A549 (cell line): Measurements from ENCODE around the gene IRF1. TPM values are rescaled to one million over a fixed set of nuclear protein-coding genes. Genes with fewer than 3 reads are reported as not detected.

ENCODE experiments used
- ATAC-seq, 2 experiments: fragments of 200-7000 bp in 1 of 2; fragments of >200 bp in 1 of 2; cut with Nextera tagmentation in 1 of 2; cut with Tn5 transposase in 1 of 2; 3 replicates each; pipeline versions ENCODE4 v1.8.0 to v1.9.1; 2018 to 2020; ENCODE audit warnings: mild to moderate bottlenecking in 1 of 2, moderate library complexity in 1 of 2
- CTCF ChIA-PET: fragments of 300-600 bp; sonication (Branson Sonifier 250); formaldehyde crosslinking; extraction: SDS; loops from one replicate; lab custom pipeline; 2021; ENCODE audit warnings: antibody characterized with exemption, inconsistent platforms; lab: Yijun Ruan, JAX
- POLR2A ChIA-PET: fragments of 350-600 bp; formaldehyde crosslinking; extraction: SDS; loops from one replicate; lab custom pipeline; 2021; ENCODE audit warnings: antibody characterized with exemption, inconsistent platforms; lab: Yijun Ruan, JAX
- DNase-seq, 2 experiments: peaks; one replicate each; pipeline versions ENCODE4 v3.0.0 to v3.0.0-alpha.2; 2011 to 2016; ENCODE audit warnings: low read depth in 1 of 2, low spot score in 1 of 2
- FAIRE-seq: peaks from 2 replicates; lab custom pipeline; 2011; peaks lifted over from hg19 to GRCh38; lab: Jason Lieb, UNC
- H3K27ac ChIP-seq, 2 experiments: fragments of >200 bp; sonication (Bioruptor Twin); formaldehyde crosslinking; 3 replicates each; pipeline ENCODE4 v1.5.1; 2016 to 2017
- H3K4me1 ChIP-seq: fragments of >200 bp; sonication (Bioruptor Twin); formaldehyde crosslinking; 3 replicates; pipeline ENCODE4 v1.6.1; 2016
- H3K4me2 ChIP-seq: fragments of >200 bp; sonication (Bioruptor Twin); formaldehyde crosslinking; 3 replicates; pipeline ENCODE4 v1.6.1; 2016
- H3K4me3 ChIP-seq: fragments of >200 bp; sonication (Bioruptor Twin); formaldehyde crosslinking; 3 replicates; pipeline ENCODE4 v1.5.1; 2016
- H3K9me3 ChIP-seq: fragments of >200 bp; sonication (Bioruptor Twin); formaldehyde crosslinking; 3 replicates; pipeline ENCODE4 v1.6.1; 2016
- ATOH8 ChIP-seq: fragments of 250-450 bp; sonication (Bioruptor Pico); IDR thresholded peaks from 2 replicates; pipeline ENCODE4 v1.5.0; 2020; ENCODE audit warnings: low read depth, mild to moderate bottlenecking, moderate library complexity
- BHLHE40 ChIP-seq: IDR thresholded peaks from 2 replicates; pipeline ENCODE4 v1.6.1; 2012; ENCODE audit warnings: low read depth, low read length, inconsistent platforms
- CBX8 ChIP-seq: fragments of 200-600 bp; sonication (generic); IDR thresholded peaks from 2 replicates; pipeline ENCODE4 v1.6.1; 2016
- EHMT2 ChIP-seq: fragments of 200-600 bp; sonication (generic); IDR thresholded peaks from 2 replicates; pipeline ENCODE4 v1.6.1; 2016; ENCODE audit warnings: antibody characterized with exemption, low read depth, mild to moderate bottlenecking, moderate library complexity
- EP300 ChIP-seq, 2 experiments: fragments of >200 bp; sonication (Bioruptor Twin); formaldehyde crosslinking; IDR thresholded peaks; 2 replicates in 1 of 2; 3 replicates in 1 of 2; pipeline ENCODE4 v1.6.1; 2016 to 2017
- ESRRA ChIP-seq: fragments of 150-350 bp; IDR thresholded peaks from 2 replicates; pipeline ENCODE4 v1.6.1; 2014; ENCODE audit warnings: mild to moderate bottlenecking, low read length, borderline replicate concordance
- FOSL2 ChIP-seq, 2 experiments: fragments of 450-650 bp in 1 of 2; fragments of >200 bp in 1 of 2; sonication (Bioruptor Twin) in 1 of 2; formaldehyde crosslinking; IDR thresholded peaks; 2 replicates each; pipeline versions ENCODE4 v1.5.0 to v1.6.1; 2016 to 2020; ENCODE audit warnings: mild to moderate bottlenecking in 1 of 2, moderate library complexity in 1 of 2
- FOXS1 ChIP-seq: fragments of 250-450 bp; sonication (Bioruptor Pico); IDR thresholded peaks from 2 replicates; pipeline ENCODE4 v1.5.0; 2020; ENCODE audit warnings: mild to moderate bottlenecking, moderate library complexity
- HDAC2 ChIP-seq: fragments of 200-600 bp; sonication (generic); IDR thresholded peaks from 2 replicates; pipeline ENCODE4 v1.6.1; 2016
- HEYL ChIP-seq: fragments of 250-450 bp; sonication (Bioruptor Pico); IDR thresholded peaks from 2 replicates; pipeline ENCODE4 v1.8.0; 2021; ENCODE audit warnings: mild to moderate bottlenecking, moderate library complexity
- HOXA7 ChIP-seq: fragments of 250-450 bp; sonication (Bioruptor Pico); IDR thresholded peaks from 2 replicates; pipeline ENCODE4 v1.5.0; 2020; ENCODE audit warnings: mild to moderate bottlenecking, moderate library complexity
- JUNB ChIP-seq: fragments of >200 bp; sonication (Bioruptor Twin); formaldehyde crosslinking; IDR thresholded peaks from 2 replicates; pipeline ENCODE4 v1.6.1; 2016
- MAZ ChIP-seq: fragments of 150-350 bp; IDR thresholded peaks from 2 replicates; pipeline ENCODE4 v1.6.1; 2014; ENCODE audit warnings: antibody characterized with exemption, low read depth, low read length, borderline replicate concordance
- NFE2L2 ChIP-seq: fragments of 150-350 bp; conservative IDR thresholded peaks from 2 replicates; pipeline ENCODE4 v1.6.1; 2014; ENCODE audit warnings: low read length
- NR3C1 ChIP-seq: fragments of >200 bp; sonication (Bioruptor Twin); formaldehyde crosslinking; IDR thresholded peaks from 3 replicates; pipeline ENCODE4 v1.6.1; 2017
- PHF8 ChIP-seq: fragments of 200-600 bp; sonication (generic); IDR thresholded peaks from 2 replicates; pipeline ENCODE4 v1.6.1; 2016; ENCODE audit warnings: low read depth, mild to moderate bottlenecking, antibody characterized with exemption, moderate library complexity, borderline replicate concordance
- POLR2A ChIP-seq: IDR thresholded peaks from 2 replicates; pipeline ENCODE4 v1.6.1; 2012; ENCODE audit warnings: mild to moderate bottlenecking, low read length
- RCOR1 ChIP-seq: fragments of 150-350 bp; IDR thresholded peaks from 2 replicates; pipeline ENCODE4 v1.6.1; 2014; ENCODE audit warnings: antibody characterized with exemption, low read length, low read depth
- SMC3 ChIP-seq: fragments of >200 bp; sonication (Bioruptor Twin); formaldehyde crosslinking; IDR thresholded peaks from 3 replicates; pipeline ENCODE4 v1.6.1; 2018; ENCODE audit warnings: inconsistent platforms
- TFCP2L1 ChIP-seq: fragments of 250-450 bp; sonication (Bioruptor Pico); IDR thresholded peaks from 2 replicates; pipeline ENCODE4 v1.5.0; 2021; ENCODE audit warnings: mild to moderate bottlenecking
- ZC3H11A ChIP-seq: fragments of 450-650 bp; IDR thresholded peaks from 2 replicates; pipeline ENCODE4 v1.6.1; 2014; ENCODE audit warnings: antibody characterized with exemption, mild to moderate bottlenecking
- ZNF302 ChIP-seq: fragments of 250-450 bp; sonication (Bioruptor Pico); IDR thresholded peaks from 2 replicates; pipeline ENCODE4 v1.9.0; 2021; ENCODE audit warnings: inconsistent platforms, mild to moderate bottlenecking, moderate library complexity
- WGBS: methylation state at CpG from one replicate; pipeline ENCODE4 v1.1.6; 2017; ENCODE audit errors: missing lambda C conversion rate; 5-methylcytosine and 5-hydroxymethylcytosine counted together
- polyA plus RNA-seq, 4 experiments: library from polyadenylated mRNA; depleted of rRNA in 3 of 4; stranded (reverse); fragments of >200 nt; fragmentation: RNase III in 1 of 4; extraction: RNeasy Plus Mini Kit Qiagen cat#74134 plus additional on column Dnase treatment in 1 of 4; gene quantifications; 2 replicates in 3 of 4; 3 replicates in 1 of 4; pipeline ENCODE4 v1.2.3, GENCODE V29; 2011 to 2017
- small RNA-seq, 6 experiments: library from RNA; depleted of rRNA; stranded (forward); fragments of <200 nt; gene quantifications; one replicate each; pipeline ENCODE3, GENCODE V24; 2012
- TF ChIP-seq, protein P1 (sequence below): fragments of >200 bp; sonication (Bioruptor Twin); formaldehyde crosslinking; IDR thresholded peaks from 3 replicates; pipeline ENCODE4 v1.6.1; 2016

The IRF1 gene
- polyA plus RNA-seq, 2 of the 4 experiments (the other 2 are of a cell fraction) = 10.9 to 13.3 TPM

DNA sequence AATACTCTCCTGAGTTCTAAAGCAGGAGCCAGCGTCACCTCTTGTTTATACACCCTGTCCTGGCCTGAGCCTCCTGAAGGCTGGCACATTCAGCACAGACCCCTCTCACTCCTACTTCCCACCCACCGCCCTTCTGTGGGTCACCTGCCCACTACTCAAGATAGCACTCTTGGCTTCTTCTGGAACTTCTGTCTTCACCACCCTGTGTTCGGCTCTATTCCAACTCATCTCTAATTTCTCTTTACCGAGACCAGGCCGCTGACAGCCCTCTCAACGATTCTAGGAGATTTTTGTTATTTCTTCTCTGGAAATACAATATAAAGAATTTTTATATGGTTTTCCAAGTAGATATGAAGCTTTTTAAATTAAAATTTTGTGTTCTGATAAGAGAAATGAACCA is 57.4 kb downstream of the IRF1 start:
- 85% methylated on average over 6 of the region's 6 CpGs for WGBS

DNA sequence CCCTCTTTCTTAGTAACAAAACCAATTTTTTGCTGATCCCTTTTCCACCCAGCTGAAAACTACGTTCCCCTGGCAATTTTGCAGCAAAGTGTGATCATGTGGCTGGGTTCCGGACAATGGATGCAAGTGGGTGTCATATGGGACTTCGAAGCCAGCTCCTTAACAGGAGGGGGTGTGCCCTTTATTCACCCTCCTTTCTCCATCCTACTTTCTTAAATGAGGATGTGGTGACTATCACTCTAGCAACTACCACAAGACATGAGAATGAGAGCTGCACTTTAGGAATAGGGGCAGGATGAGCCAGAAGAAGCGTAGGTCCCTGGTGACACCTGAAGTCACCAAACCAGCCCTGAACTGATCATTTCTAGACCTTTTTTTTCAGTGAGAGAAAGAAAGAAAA is 58.9 kb downstream of the IRF1 start:
- no peak for ATAC-seq
- no peak for FAIRE-seq
- CTCF ChIA-PET = interaction anchor here (0.6 to 10.7 kb wide), 6 partner anchors 9 to 77 kb away, joined by 3 to 91 read pairs (median 4); partner anchors contain the start of gene IRF1

More for the DNA sequence above, 57.4 kb downstream of the IRF1 start:
- TF ChIP-seq TFCP2L1 (CRISPR knock-in tag) (no peak), EP300 (IDR thresholded peaks at IDR 0.05) (no peak), RCOR1 (no peak), EHMT2 (no peak), ESRRA (no peak), SMC3 (no peak), JUNB (no peak), FOSL2 (IDR thresholded peaks at IDR 0.05) (no peak), FOSL2 (CRISPR knock-in tag; IDR thresholded peaks at IDR 0.05) (no peak)
- TF ChIP-seq, all 56 proteins: peak for 0
- ChIA-PET CTCF (interaction anchor here (1.1 to 3.8 kb wide), 4 partner anchors 8 to 57 kb away, joined by 3 to 16 read pairs (median 8); partner anchors contain the start of gene IRF1), POLR2A (no interaction called here)
- no peak for DNase-seq
- Histone ChIP-seq H3K9me3 (no peaks in the 10 kb centered on the region), H3K4me1 (peaks cover 27% of the 10 kb centered on the region), H3K27ac (no peak overlapping the region), H3K4me2 (no peak overlapping the region), H3K4me3 (no peak overlapping the region)
- no peak for FAIRE-seq
- ATAC-seq = no peak

More for the DNA sequence above, 58.9 kb downstream of the IRF1 start:
- H3K9me3 ChIP-seq = no peaks in the 10 kb centered on the region
- H3K4me1 ChIP-seq = peaks cover 34% of the 10 kb centered on the region
- H3K27ac ChIP-seq = no peak overlapping the region
- H3K4me3 ChIP-seq = no peak overlapping the region
- POLR2A ChIA-PET = no interaction called here
- no peak for TF ChIP-seq CBX8
- no peak for TF ChIP-seq HOXA7 (CRISPR knock-in tag)
- TF ChIP-seq, protein P1, sequence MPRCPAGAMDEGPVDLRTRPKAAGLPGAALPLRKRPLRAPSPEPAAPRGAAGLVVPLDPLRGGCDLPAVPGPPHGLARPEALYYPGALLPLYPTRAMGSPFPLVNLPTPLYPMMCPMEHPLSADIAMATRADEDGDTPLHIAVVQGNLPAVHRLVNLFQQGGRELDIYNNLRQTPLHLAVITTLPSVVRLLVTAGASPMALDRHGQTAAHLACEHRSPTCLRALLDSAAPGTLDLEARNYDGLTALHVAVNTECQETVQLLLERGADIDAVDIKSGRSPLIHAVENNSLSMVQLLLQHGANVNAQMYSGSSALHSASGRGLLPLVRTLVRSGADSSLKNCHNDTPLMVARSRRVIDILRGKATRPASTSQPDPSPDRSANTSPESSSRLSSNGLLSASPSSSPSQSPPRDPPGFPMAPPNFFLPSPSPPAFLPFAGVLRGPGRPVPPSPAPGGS = no peak
- no peak for TF ChIP-seq PHF8
- TF ChIP-seq RCOR1 = no peak
- TF ChIP-seq HDAC2 = no peak
- TF ChIP-seq ZC3H11A = no peak
- TF ChIP-seq POLR2A = no peak
- TF ChIP-seq NFE2L2 = no peak
- TF ChIP-seq MAZ = no peak
- TF ChIP-seq HEYL (CRISPR knock-in tag) = no peak
- no peak for TF ChIP-seq ZNF302 (CRISPR knock-in tag)
- no peak for TF ChIP-seq BHLHE40
- TF ChIP-seq FOXS1 (CRISPR knock-in tag) = no peak
- no peak for TF ChIP-seq ATOH8 (CRISPR knock-in tag)
- no peak for TF ChIP-seq NR3C1
- TF ChIP-seq EP300 (IDR thresholded peaks at IDR 0.05) = no peak
- DNase-seq = no peak
- H3K4me2 ChIP-seq = no peak overlapping the region
- 90% methylated on average over 4 of the region's 4 CpGs for WGBS

Small RNA genes lying within 50 kb of the gene (small RNA-seq; reads per million reads assigned to genes)
- gene RF00019 = 0 reads per million in 6 experiments

Other genes with a start within 250 kb of the IRF1 start
- not detected in 2 replicates for gene PDLIM4, start 233.1 kb downstream of the IRF1 start, polyA plus RNA-seq (2011; rRNA removed)
- 0.09 to 0.28 TPM (median 0.20 TPM) in 3 replicates for gene PDLIM4, start 233.1 kb downstream of the IRF1 start, polyA plus RNA-seq (2017; fragmentation: RNase III; extraction: RNeasy Plus Mini Kit Qiagen cat#74134 plus additional on column Dnase treatment)
- gene SLC22A4, start 196.4 kb downstream of the IRF1 start, polyA plus RNA-seq (2011; rRNA removed) = 4.1 and 4.6 TPM in 2 replicates
- 3.2 to 4.2 TPM (median 3.6 TPM) in 3 replicates for gene SLC22A4, start 196.4 kb downstream of the IRF1 start, polyA plus RNA-seq (2017; fragmentation: RNase III; extraction: RNeasy Plus Mini Kit Qiagen cat#74134 plus additional on column Dnase treatment)
- gene SLC22A5, start 121.1 kb downstream of the IRF1 start, polyA plus RNA-seq (2011; rRNA removed) = 35.3 and 44.8 TPM in 2 replicates
- 27.4 to 33.2 TPM (median 28.4 TPM) in 3 replicates for gene SLC22A5, start 121.1 kb downstream of the IRF1 start, polyA plus RNA-seq (2017; fragmentation: RNase III; extraction: RNeasy Plus Mini Kit Qiagen cat#74134 plus additional on column Dnase treatment)
- not detected in 2 replicates for gene IL5, start 52.7 kb upstream of the IRF1 start, polyA plus RNA-seq (2011; rRNA removed)
- gene IL5, start 52.7 kb upstream of the IRF1 start, polyA plus RNA-seq (2017; fragmentation: RNase III; extraction: RNeasy Plus Mini Kit Qiagen cat#74134 plus additional on column Dnase treatment) = not detected in 3 replicates
- 51.6 and 81.5 TPM in 2 replicates for gene RAD50, start 66.2 kb upstream of the IRF1 start, polyA plus RNA-seq (2011; rRNA removed)
- gene RAD50, start 66.2 kb upstream of the IRF1 start, polyA plus RNA-seq (2017; fragmentation: RNase III; extraction: RNeasy Plus Mini Kit Qiagen cat#74134 plus additional on column Dnase treatment) = 39.6 to 48.2 TPM (median 41.6 TPM) in 3 replicates
- gene IL13, start 167.4 kb upstream of the IRF1 start, polyA plus RNA-seq (2011; rRNA removed) = not detected in 2 replicates
- gene IL13, start 167.4 kb upstream of the IRF1 start, polyA plus RNA-seq (2017; fragmentation: RNase III; extraction: RNeasy Plus Mini Kit Qiagen cat#74134 plus additional on column Dnase treatment) = 0.08 to 0.13 TPM in 2 of 3 replicates, not detected in the other
- gene IL4, start 183.2 kb upstream of the IRF1 start, polyA plus RNA-seq (2011; rRNA removed) = not detected in 2 replicates
- gene IL4, start 183.2 kb upstream of the IRF1 start, polyA plus RNA-seq (2017; fragmentation: RNase III; extraction: RNeasy Plus Mini Kit Qiagen cat#74134 plus additional on column Dnase treatment) = not detected in 3 replicates
- gene KIF3A, start 246.8 kb upstream of the IRF1 start, polyA plus RNA-seq (2011; rRNA removed) = 17.2 and 20.5 TPM in 2 replicates
- gene KIF3A, start 246.8 kb upstream of the IRF1 start, polyA plus RNA-seq (2017; fragmentation: RNase III; extraction: RNeasy Plus Mini Kit Qiagen cat#74134 plus additional on column Dnase treatment) = 12.8 to 15.6 TPM (median 13.8 TPM) in 3 replicates